ENCODE data around the gene RRP8. TPM values are rescaled to one million over a fixed set of nuclear protein-coding genes. Genes with fewer than 3 reads are reported as not detected.

The RRP8 gene
- total RNA-seq, 1 donor from 2014 or later, result 16.2 TPM

GRCh38 chr11:6648501-6648900 lies 45.1 kb upstream of the RRP8 start:
- DNase-seq, result no peak
- no peak for TF ChIP-seq CTCF (IDR thresholded peaks at IDR 0.05; ENCODE audit: partially characterized antibody, unreplicated experiment)
- Mint-ChIP-seq H3K9me3 (ENCODE audit: unreplicated experiment) (no peaks in the 10 kb centered on the region), H3K27me3 (ENCODE audit: unreplicated experiment) (peaks cover 1% of the 10 kb centered on the region), H3K4me3 (ENCODE audit: unreplicated experiment) (no peak overlapping the region), H3K36me3 (ENCODE audit: unreplicated experiment) (no peaks in the 10 kb centered on the region), H3K27ac (ENCODE audit: unreplicated experiment) (no peak overlapping the region), H3K4me1 (ENCODE audit: low read depth, unreplicated experiment) (peaks cover 2% of the 10 kb centered on the region)

- peaks cover 1% of the 10 kb centered on the region for H3K27me3 Mint-ChIP-seq (ENCODE audit: unreplicated experiment)
- H3K36me3 Mint-ChIP-seq (ENCODE audit: unreplicated experiment), result no peaks in the 10 kb centered on the region
- no peaks in the 10 kb centered on the region for H3K9me3 Mint-ChIP-seq (ENCODE audit: unreplicated experiment)
- H3K27ac Mint-ChIP-seq (ENCODE audit: unreplicated experiment), result no peak overlapping the region
- TF ChIP-seq CTCF (IDR thresholded peaks at IDR 0.05; ENCODE audit: partially characterized antibody, unreplicated experiment), result no peak
- DNase-seq, result no peak
- peaks cover 2% of the 10 kb centered on the region for H3K4me1 Mint-ChIP-seq (ENCODE audit: low read depth, unreplicated experiment)
- no peak overlapping the region for H3K4me3 Mint-ChIP-seq (ENCODE audit: unreplicated experiment)
Measured at GRCh38 chr11:6647836-6648235, 44.4 kb upstream of the RRP8 start.

GRCh38 chr11:6646918-6647679 lies 43.7 kb upstream of the RRP8 start:
- no peak overlapping the region for H3K27ac Mint-ChIP-seq (ENCODE audit: unreplicated experiment)
- peaks cover 1% of the 10 kb centered on the region for H3K27me3 Mint-ChIP-seq (ENCODE audit: unreplicated experiment)
- peaks cover 2% of the 10 kb centered on the region for H3K4me1 Mint-ChIP-seq (ENCODE audit: low read depth, unreplicated experiment)
- no peak overlapping the region for H3K4me3 Mint-ChIP-seq (ENCODE audit: unreplicated experiment)
- no peaks in the 10 kb centered on the region for H3K36me3 Mint-ChIP-seq (ENCODE audit: unreplicated experiment)
- DNase-seq, result no peak
- no peaks in the 10 kb centered on the region for H3K9me3 Mint-ChIP-seq (ENCODE audit: unreplicated experiment)
- no peak for TF ChIP-seq CTCF (IDR thresholded peaks at IDR 0.05; ENCODE audit: partially characterized antibody, unreplicated experiment)

- DNase-seq, result no peak
- Mint-ChIP-seq H3K27me3 (ENCODE audit: unreplicated experiment) (peaks cover 1% of the 10 kb centered on the region), H3K4me1 (ENCODE audit: low read depth, unreplicated experiment) (peaks cover 2% of the 10 kb centered on the region), H3K4me3 (ENCODE audit: unreplicated experiment) (no peak overlapping the region), H3K36me3 (ENCODE audit: unreplicated experiment) (no peaks in the 10 kb centered on the region), H3K9me3 (ENCODE audit: unreplicated experiment) (no peaks in the 10 kb centered on the region), H3K27ac (ENCODE audit: unreplicated experiment) (no peak overlapping the region)
- TF ChIP-seq CTCF (IDR thresholded peaks at IDR 0.05; ENCODE audit: partially characterized antibody, unreplicated experiment), result no peak
Measured at GRCh38 chr11:6646576-6646917, 43.1 kb upstream of the RRP8 start.

GRCh38 chr11:6646071-6646470 lies 42.7 kb upstream of the RRP8 start:
- no peak for TF ChIP-seq CTCF (IDR thresholded peaks at IDR 0.05; ENCODE audit: partially characterized antibody, unreplicated experiment)
- Mint-ChIP-seq H3K4me3 (ENCODE audit: unreplicated experiment) (no peak overlapping the region), H3K27me3 (ENCODE audit: unreplicated experiment) (peaks cover 1% of the 10 kb centered on the region), H3K4me1 (ENCODE audit: low read depth, unreplicated experiment) (peaks cover 2% of the 10 kb centered on the region), H3K36me3 (ENCODE audit: unreplicated experiment) (no peaks in the 10 kb centered on the region), H3K9me3 (ENCODE audit: unreplicated experiment) (no peaks in the 10 kb centered on the region), H3K27ac (ENCODE audit: unreplicated experiment) (peak overlapping the region; percentile 20)
- DNase-seq, result peak; percentile 65

Data from glutamatergic neuron (in vitro differentiated cells).